Loucy (cell line): ENCODE measurements around the gene NR3C2.

Source experiments
- EZH2phosphoT487 ChIP-seq: fragments of 200-600 bp; IDR thresholded peaks from 2 replicates; pipeline ENCODE4 v1.6.1; 2018; ENCODE audit warnings: antibody characterized with exemption, mild to moderate bottlenecking, moderate library complexity, borderline replicate concordance
- TF ChIP-seq, protein P1 (sequence below): fragments of 200-600 bp; sonication (generic); conservative IDR thresholded peaks from 2 replicates; pipeline ENCODE4 v1.5.1; 2014; ENCODE audit warnings: mild to moderate bottlenecking, antibody characterized with exemption, low read length

DNA sequence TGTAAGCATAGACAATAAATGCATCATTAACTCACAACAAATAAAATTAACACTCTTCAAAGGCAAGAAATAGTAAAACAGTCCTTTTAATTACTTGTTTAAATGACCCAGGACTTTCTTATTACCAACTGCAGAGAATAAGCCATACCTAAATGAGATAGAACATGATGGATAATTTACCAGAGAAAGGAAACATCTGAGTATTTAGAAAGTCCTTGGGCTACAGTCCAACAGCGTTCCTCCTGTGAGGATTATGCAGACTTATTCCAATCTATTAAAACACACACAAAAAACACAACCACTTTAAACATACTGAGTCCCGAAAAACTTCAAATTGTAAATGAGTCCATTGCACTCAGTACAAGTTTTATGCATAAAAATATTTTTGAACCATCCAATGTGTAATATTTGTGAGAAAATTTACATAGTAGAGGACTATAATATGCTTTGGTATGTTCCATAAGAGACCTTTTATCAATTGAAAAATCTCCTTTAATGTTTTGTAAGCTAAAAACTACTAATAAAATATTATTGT lies 129.2 kb downstream of the NR3C2 start:
- TF ChIP-seq, protein P1, sequence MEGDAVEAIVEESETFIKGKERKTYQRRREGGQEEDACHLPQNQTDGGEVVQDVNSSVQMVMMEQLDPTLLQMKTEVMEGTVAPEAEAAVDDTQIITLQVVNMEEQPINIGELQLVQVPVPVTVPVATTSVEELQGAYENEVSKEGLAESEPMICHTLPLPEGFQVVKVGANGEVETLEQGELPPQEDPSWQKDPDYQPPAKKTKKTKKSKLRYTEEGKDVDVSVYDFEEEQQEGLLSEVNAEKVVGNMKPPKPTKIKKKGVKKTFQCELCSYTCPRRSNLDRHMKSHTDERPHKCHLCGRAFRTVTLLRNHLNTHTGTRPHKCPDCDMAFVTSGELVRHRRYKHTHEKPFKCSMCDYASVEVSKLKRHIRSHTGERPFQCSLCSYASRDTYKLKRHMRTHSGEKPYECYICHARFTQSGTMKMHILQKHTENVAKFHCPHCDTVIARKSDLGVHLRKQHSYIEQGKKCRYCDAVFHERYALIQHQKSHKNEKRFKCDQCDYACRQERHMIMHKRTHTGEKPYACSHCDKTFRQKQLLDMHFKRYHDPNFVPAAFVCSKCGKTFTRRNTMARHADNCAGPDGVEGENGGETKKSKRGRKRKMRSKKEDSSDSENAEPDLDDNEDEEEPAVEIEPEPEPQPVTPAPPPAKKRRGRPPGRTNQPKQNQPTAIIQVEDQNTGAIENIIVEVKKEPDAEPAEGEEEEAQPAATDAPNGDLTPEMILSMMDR: no peak
- no peak for TF ChIP-seq EZH2phosphoT487
